HG03025 (cell line): ENCODE measurements around the gene SEC16B.

ENCODE experiments used
- ATAC-seq: cut with Tn5 transposase; IDR thresholded peaks from one replicate; pipeline ENCODE4 v1.9.1; 2021; ENCODE audit warnings: mild to moderate bottlenecking, moderate library complexity; ENCODE audit not compliant: unreplicated experiment, low FRiP score

SEC16B gene

DNA sequence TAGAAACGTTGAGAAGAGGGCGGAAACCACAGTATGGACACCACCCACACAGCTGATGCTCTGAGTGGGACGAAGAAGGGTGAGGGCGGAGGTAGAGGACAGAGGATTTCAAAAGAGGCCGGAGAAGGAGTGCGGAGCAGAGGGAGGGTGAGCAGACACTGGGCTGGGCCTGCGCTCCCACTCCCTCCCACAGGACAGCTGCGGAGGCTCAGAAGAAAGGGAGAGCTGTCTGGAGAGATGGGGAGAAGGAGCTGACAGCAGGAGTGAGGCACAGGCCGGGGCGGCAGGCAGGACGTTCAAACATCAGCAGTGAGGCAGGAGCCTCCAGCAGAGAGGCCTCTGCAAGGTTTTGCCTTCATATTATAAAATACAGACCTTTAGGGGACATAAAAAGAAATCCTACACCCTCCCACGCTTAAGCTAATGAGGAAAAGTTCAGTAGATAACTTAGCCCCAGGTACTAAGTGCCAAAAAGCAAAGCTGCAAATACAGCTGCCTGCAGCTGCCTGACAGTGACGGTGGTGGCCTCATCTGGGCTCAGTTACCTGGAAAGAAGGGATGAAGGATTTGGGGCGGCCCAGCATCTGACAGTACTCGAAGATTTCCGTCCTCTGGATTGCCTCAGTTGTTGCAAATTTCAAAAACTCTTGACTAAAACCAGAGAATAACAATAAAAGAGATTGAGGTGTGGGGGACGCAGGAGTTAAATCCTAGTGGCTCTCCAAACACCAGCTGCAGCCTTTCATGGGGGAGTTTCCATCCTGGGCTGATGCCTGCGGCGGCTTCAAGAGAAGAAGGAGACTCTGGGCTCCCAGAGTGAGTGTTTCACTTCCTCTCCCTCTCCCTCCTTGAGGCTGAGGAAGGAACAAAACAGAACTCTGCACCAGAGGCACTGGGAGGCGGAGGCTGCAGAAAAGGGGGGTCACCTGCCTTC is 25.6 kb downstream of the SEC16B start:
- no peak for ATAC-seq

DNA sequence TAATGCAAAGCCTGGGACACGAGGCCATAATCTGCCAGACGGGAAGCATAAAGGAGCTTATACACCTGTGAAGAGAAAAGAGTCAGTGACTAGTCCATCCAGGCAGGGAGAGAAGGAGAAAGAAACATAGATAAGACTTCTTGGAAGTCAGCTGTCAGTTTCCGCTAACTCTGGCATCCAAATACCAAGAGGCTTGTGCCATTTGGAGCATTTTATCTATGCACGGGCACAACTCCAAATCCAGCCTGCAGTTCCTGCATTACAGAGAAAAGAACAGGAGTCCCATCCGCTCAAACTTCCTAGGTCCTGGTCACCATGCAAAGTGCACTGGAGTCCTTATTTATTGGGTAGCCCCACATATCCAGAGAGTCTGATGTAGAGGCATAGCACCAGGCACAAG is 27.9 kb downstream of the SEC16B start:
- no peak for ATAC-seq

DNA sequence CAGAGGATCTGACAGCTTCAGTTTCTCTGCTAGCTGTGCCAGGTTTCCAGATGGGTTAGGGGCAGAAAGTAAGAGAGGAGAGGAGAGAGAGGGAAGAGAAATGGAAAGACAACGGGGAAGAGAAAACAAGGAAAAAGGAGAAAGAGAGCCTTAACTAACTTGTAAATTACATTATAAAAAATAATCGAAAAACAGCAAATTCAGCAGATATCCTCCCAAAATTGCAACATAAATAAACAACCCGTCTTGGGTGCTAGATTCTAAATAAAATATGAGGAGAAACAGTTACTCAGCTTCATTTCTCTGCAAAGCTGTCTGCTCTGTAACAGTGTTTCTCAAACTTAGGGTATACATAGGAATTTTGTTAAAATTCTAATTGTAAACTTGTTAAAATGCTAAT is 29.2 kb downstream of the SEC16B start:
- ATAC-seq, result no peak

DNA sequence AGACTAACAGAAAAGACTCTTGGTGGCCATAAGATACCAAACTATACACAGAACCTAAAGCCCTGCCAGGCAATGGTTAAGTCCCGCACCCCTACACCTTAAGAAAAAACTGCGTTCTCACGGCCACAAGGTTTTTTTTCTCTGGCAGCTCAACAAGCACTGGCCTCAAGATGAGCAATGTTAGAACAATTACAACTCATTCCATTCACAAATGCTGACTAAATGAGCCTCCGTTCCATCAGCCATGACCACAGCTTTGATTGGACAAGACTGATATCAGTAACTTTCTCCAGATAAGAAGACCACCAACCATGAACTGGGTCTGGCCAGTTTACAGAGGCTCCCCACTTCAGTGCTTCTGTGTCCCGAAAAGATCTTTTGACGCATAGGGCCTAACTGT is 31.9 kb downstream of the SEC16B start:
- no peak for ATAC-seq

DNA sequence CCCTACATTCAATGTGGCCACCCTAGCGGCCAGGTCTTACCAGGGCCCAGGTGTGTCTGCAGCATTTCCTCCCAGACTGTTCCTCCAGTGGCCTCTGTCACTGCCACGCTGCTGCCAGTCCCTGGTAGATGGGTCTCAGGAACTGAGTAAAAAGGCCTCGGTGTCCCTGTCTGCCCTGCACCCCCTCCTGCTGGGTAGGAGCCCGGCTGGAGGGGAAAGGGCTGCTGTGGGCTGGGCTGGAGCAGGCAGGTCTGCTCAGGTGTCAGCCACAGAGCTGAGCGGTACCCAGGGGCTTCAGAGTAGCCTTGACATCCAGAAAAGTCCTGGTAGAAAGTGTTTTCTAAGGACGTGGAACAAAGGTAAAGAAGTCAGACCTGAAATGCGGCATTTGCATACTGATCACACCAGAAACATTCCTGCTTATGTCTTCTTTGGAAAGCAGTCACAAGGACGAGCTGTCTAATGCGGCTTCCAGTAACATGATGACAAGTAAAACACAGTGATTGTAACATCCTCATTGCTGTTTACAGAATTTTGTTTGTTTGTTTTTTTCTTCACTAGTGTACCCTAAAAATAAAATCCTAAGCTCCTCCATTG is 32.6 kb downstream of the SEC16B start:
- ATAC-seq, result no peak

DNA sequence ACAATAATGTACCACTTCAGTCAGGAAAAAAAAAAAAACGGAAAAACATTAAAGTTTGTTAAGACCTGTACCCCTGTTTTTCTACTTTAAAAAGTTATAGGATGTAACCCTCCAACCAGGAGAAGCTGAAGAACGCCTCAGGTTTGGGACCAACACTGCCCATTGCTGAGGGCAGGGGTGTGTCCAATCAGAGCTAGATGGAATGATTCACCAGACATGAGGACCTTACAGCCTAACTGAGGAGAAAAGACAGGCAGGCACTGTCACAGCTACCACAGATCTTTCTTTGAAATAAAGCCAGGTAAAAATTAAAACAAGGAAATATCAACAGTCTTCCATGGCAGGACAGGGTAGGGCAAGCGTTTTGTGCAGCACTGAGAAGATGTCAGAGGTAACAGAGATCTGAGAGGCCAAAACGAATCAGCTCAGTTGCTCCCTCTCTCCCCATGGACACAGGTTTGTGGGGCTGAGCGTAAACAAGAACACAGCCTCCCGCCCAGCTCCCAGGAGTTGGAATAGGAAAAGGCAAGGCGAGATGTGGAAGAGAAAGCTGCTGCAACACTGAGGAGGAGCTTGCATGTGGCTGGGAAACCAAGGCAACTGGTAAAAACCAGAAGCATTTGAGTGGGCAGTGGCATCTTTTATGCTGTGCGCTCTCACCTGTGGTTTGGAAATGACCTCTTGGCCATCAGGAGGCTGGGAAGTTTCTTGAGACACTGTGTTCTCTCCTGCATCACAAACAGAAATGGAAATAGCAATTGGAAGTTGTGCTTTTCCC is 34.0 kb downstream of the SEC16B start:
- ATAC-seq, result no peak

DNA sequence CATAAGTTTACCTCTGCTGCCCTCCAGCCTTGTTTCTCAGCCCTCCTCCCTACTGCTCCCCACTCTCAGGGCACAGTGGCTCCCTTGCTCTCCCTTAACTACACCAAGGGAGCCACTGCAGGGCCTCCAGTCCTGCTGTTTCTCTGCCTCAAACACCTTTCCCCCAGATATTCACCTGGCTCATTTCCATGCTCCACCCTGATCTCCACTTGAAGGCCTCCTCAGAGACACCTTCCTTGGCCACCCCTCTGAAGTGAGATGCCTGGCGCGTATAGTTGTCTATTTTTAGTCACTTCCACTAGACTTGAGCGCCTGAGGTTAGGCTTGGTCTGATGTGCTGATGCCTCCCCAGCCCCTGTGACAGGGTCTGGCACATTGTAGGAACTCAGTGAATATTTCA is 34.9 kb downstream of the SEC16B start:
- no peak for ATAC-seq

DNA sequence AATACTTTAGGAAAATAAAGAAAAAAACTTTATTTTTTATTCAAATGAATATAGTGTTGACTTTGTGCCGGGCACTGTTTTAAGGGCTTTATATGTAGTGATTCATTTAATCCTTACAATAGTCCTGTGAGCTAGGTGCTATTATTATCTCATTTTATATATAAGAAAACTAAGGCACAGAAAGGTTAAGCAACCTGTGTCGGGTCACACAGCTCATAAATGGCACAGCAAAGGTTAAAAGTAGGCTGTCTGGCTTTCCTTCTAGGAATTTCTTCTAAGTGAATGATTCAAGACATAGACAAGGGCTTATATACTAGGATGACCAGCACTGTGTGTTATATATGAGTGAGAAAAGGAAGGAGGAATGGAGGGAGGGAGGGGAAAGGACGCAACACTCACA is 35.4 kb downstream of the SEC16B start:
- ATAC-seq, result no peak

DNA sequence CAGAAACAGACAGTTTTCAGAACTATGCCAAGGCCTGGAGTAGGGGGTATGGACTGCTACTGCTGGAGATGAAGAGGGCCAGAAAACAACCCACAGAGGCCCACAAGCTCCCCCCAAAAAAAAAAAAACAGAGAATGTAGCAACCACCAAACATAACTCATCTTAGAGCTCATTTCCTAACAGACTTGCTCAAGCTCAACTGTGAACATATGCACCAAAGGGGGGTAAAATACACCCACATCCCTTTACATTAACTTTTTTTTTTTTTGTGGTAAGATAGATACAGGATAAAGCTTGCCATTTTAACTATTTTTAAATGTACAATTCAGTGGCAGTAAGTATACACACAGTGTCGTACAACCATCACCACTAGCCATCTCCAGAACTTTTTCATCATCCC is 36.0 kb downstream of the SEC16B start:
- ATAC-seq, result no peak

DNA sequence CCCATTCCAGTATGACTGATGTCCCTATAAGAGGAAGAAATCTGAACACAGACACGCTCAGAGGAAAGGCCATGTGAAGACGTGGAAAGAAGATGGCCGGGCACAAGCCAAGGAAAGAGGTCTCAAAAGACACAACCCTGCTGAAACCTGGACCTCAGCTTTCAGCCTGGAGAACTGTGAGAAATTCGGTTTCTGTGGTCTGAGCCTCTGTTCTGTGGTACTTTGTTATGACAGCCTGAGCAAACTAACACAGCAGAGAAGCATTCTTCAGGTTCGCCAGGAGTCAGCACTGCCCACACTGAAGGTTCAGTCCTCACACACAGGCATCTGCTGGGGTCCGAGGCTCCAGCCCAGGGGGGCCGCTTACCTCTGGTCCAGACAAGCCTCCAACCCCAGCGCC is 37.7 kb downstream of the SEC16B start:
- ATAC-seq, result no peak

DNA sequence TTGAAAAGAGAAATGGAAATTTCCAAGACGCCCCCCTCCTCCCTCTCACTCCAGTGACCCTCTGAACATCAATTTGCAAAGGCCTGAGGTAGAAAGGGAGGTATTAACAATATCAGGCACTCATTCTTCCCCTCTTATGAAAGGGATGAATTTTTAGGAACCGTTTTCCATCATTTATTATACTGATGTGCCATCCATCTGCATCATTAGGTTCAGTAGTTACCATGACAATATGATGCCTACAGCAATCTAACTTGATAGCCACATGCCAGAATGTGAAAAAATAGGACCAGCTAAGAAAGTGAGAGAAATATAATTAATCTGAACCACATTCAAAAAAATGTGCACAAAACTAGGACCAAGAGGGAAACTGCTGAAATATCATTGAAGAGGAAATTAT is 40.9 kb downstream of the SEC16B start:
- no peak for ATAC-seq

DNA sequence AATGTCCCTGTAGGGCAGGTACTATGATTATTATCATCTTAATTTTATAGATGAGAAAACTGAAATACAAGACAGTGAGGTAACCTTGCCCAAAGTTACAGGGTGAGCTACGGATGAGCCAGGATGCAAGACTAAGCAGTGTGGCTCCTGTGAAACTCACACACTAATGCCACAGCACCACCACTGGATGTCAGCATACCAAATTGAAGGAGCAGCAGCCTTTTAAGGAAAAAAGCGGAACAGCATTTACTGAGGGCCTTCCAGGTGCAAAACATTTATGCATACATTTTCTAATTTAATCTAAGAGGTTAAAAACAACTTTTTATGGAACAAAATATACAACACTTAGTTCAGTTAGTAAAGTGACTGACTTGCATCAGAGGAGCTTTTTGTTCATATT is 41.7 kb downstream of the SEC16B start:
- no peak for ATAC-seq

DNA sequence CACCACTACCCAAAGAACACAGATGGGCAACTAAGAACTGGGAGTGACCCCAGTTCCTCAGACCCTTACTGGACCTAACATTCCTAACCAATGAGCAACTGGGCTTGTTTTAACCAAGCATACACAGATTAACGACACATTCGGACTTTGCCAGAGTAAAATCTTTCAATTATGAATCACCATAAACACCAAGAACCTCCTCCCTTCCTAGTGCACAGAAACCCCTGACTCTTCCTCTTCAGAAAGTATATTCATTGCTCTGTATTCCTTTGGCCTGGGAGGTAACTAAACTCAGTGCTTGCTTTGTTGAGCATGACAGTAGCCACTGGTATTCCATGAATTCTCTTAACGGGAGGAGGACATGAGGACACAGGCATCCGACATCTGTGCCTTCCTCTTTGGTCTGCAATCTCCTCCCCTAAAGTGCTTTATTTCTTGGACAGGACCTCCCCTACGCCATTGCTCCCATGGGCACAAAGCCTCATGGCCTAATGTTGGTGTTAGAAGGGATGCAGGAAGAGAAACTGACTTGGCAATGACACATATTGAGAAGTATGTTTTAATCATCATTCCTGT is 42.7 kb downstream of the SEC16B start:
- ATAC-seq, result no peak

DNA sequence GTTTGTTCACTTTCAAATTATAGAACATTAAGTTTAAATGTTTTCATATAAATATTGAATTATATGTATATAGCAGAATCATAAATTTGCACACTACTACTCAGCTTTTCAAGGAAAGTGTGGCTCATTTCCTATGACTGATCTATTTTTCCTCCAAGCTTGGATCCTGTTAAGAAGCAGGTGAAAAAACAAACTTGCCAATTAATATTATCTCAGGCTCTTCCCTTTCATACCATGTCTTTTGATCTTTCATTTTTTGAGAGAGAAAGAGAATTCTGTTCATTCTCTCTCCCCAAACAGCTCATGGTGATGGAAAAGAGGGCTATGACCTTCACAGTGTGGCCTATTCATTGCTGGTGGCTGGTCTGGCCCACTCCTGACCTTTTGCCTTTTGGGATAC is 43.7 kb downstream of the SEC16B start:
- ATAC-seq, result no peak

DNA sequence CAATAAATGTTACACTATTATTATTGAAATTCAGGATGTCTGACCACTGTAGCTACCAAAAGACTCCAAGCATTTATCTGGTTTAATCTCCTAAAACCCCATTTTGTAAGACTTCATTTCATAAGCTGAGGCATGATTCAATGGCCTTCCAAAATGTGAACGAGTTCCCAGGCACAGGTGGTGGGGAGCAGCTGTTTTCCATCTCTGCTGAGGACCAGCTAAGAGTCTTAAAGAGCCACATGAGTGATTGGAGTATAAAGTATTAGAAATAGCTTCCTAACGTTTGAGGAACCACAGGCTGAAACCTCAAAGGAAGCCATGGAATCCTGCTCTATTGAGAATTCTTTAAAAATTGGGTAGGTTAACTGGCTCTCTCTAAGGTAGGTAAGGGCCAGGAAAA is 44.9 kb downstream of the SEC16B start:
- ATAC-seq, result no peak

DNA sequence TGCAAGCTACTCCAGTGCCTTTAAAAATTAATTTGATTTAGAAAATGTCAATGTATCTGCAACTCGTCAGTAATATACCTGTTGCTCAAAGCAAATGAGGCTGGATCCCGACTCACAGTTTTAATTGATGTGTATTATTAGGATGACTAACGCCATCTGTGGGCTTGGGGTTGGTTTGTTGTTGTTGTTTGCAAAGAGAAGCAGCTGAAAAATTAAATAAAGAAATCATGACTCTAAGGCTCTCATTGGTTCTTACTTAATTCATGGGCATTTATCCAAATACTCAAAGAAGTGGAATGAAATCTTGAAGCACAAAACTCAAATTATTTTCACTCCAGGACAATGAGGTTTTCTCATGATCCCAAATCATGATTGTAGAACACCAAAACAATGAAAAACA is 46.4 kb downstream of the SEC16B start:
- no peak for ATAC-seq

DNA sequence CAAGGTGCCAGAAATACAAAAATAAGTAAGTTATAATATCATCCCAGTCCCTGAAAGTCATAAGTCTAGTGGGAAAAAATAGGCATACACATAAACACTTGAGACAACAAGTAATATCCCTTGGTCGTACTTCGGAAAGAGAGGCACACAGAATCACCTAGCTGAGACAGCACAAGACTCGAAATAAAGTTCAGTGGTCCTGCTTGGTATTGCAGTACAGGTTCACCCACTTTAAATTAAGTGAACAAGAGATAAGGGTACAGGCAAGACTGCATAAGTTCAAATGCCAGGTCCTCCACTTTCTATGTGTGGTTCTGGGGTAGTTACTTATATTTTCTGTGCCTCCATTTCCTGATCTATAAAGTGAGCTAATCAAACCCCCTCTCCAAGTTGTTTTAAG is 47.6 kb downstream of the SEC16B start:
- ATAC-seq, result no peak

DNA sequence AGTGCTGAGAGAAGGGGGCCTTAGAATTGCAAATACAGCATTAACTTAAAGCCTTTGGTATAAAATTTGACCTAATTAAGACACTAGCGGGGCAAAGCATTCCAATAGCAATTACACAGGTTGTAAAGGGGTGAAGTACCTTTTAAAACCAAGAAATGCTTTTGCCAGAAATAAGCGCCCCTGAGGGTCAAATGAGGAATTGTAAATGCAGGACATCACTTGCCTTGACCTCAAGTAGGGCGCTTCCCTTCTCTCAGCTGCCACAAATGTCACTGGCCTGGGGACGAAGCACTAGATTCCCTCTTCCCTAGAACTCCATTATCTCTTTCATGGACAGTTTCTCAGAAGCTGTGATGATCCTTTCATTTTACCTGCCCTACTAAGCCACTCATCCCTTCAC is 48.3 kb downstream of the SEC16B start:
- ATAC-seq, result no peak

DNA sequence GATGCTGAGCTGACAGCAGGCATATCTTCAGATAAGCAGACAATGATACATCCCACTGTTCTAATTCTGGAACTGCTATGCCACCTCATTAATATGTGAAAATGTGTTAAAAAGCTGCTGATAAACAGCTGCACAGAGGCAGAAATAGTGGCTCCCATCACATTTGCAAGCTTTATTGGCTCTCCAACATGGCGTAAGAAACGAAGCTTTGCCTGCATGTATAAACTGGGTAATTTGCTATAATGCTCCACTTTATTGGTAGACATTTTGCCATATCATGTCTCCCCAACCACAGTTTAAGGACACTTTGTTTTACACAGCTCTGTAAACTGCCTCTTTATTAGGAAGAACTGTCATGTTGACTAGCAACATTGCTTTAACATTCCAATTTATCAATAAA is 49.8 kb downstream of the SEC16B start:
- ATAC-seq, result no peak

DNA sequence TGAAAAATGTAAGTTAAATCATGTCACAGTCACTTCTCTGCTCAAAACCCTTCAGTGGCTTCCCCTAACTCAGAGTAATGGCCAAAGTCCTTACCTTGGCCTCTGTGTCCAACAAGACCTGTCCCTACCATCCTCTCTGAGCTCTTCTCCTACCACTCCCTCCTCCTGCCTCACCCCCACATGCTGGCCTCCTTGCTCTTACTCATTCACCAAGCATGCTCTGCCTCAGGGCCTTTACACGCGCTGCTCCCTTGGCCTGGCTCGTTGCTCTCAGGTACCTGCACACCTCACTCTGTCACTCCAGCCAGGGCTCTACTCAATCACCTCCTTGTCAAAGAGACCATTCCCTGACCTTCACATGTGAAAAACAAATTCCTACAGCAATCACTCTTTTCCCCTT is 54.2 kb downstream of the SEC16B start:
- no peak for ATAC-seq

DNA sequence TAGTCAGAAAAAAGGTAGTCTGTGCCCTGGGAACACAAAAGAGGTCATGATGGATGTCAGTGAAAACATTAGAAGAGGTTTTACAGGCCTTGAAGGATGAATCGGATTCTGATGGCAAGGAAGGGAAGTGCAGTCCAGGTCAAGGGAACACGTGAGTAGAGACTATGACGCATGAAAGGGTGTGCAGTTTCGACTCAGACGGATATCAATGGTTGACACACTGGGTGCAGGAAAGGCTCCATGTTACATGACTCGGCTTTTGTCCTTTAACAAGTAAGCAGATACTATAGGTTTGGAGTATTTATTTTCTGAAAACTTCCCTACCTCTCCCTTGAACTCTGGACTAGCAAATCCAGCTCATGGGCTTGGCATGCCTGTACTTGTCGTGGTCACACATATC is 55.3 kb downstream of the SEC16B start:
- no peak for ATAC-seq
